RWPE2 (cell line): Measurements from ENCODE around the gene DMBT1.
"Not testable (repeated sequence)": the region's sequence is repeated elsewhere in the genome, so short reads cannot be mapped to it uniquely, and the experiment has no call there.

ENCODE experiments used
- ATAC-seq: fragments of 200-7000 bp; cut with Tn5 transposase; 3 replicates; pipeline ENCODE4 v1.9.1; 2021; ENCODE audit warnings: low read depth
- DNase-seq: peaks from one replicate; pipeline ENCODE4 v3.0.0-alpha.2; 2020; ENCODE audit warnings: low spot score
- H3K27ac ChIP-seq: fragments of 450-650 bp; 2 replicates; pipeline ENCODE4 v1.5.1; 2017; ENCODE audit warnings: mild to moderate bottlenecking; ENCODE audit not compliant: poor library complexity, severe bottlenecking
- H3K27me3 ChIP-seq: fragments of 250-450 bp; sonication (Bioruptor Pico); 2 replicates; pipeline ENCODE4 v1.5.1; 2021; ENCODE audit warnings: mild to moderate bottlenecking, moderate library complexity; ENCODE audit not compliant: insufficient read depth, poor library complexity, severe bottlenecking
- H3K36me3 ChIP-seq: fragments of 250-450 bp; sonication (Bioruptor Pico); 2 replicates; pipeline ENCODE4 v1.5.1; 2020; ENCODE audit warnings: low read depth, mild to moderate bottlenecking, moderate library complexity
- H3K4me1 ChIP-seq: fragments of 250-450 bp; sonication (Bioruptor Pico); 2 replicates; pipeline ENCODE4 v1.5.1; 2021; ENCODE audit warnings: mild to moderate bottlenecking, moderate library complexity; ENCODE audit not compliant: insufficient read depth, poor library complexity, severe bottlenecking
- H3K4me3 ChIP-seq: fragments of 250-450 bp; sonication (Bioruptor Pico); 2 replicates; pipeline ENCODE4 v1.5.1; 2021; ENCODE audit warnings: mild to moderate bottlenecking, moderate library complexity; ENCODE audit not compliant: severe bottlenecking
- H3K9me3 ChIP-seq: fragments of 250-450 bp; sonication (Bioruptor Pico); 2 replicates; pipeline ENCODE4 v1.5.1; 2021; ENCODE audit warnings: mild to moderate bottlenecking, moderate library complexity; ENCODE audit not compliant: severe bottlenecking
- TF ChIP-seq, protein P1 (sequence below): fragments of 450-650 bp; IDR thresholded peaks from one replicate; pipeline ENCODE4 v1.5.1; 2017; ENCODE audit warnings: mild to moderate bottlenecking, moderate library complexity; ENCODE audit not compliant: poor library complexity, severe bottlenecking

Gene DMBT1

DNA sequence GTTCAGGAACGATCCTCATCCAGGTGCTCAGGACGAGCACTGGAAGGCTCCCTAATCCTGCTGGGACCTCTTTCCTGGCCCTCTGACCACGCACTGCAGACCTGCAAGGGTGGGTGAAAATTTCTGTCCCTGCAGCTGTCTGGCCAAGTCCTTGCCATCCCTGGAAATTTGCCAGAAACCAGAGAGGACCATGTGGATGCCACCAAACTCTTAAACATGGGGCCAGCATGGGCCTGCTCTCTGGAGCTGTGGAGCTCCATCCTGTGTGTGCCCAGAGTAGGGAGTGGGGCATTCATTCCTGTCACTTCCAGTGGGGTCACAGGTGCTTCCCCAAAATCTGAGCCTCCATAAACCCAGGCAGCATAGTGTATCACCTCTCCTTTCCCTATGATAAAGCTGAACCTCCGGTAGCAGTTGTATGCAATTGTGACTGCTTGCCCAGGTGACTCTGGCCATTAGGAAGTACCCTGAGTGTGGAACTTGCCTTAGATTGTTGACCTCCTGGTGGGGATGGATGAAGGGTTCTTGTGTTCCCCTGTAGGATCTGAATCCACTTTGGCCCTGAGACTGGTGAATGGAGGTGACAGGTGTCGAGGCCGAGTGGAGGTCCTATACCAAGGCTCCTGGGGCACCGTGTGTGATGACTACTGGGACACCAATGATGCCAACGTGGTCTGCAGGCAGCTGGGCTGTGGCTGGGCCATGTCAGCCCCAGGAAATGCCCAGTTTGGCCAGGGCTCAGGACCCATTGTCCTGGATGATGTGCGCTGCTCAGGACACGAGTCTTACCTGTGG is 57.1 kb downstream of the DMBT1 start:
- H3K4me3 ChIP-seq = no peak overlapping the region
- H3K27ac ChIP-seq = no peak overlapping the region
- no peaks in the 10 kb centered on the region for H3K36me3 ChIP-seq
- H3K9me3 ChIP-seq = no peaks in the 10 kb centered on the region
- TF ChIP-seq, protein P1, sequence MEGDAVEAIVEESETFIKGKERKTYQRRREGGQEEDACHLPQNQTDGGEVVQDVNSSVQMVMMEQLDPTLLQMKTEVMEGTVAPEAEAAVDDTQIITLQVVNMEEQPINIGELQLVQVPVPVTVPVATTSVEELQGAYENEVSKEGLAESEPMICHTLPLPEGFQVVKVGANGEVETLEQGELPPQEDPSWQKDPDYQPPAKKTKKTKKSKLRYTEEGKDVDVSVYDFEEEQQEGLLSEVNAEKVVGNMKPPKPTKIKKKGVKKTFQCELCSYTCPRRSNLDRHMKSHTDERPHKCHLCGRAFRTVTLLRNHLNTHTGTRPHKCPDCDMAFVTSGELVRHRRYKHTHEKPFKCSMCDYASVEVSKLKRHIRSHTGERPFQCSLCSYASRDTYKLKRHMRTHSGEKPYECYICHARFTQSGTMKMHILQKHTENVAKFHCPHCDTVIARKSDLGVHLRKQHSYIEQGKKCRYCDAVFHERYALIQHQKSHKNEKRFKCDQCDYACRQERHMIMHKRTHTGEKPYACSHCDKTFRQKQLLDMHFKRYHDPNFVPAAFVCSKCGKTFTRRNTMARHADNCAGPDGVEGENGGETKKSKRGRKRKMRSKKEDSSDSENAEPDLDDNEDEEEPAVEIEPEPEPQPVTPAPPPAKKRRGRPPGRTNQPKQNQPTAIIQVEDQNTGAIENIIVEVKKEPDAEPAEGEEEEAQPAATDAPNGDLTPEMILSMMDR = no peak
- ATAC-seq (no peak), DNase-seq (no peak)
- H3K4me1 ChIP-seq = no peaks in the 10 kb centered on the region
- no peaks in the 10 kb centered on the region for H3K27me3 ChIP-seq

DNA sequence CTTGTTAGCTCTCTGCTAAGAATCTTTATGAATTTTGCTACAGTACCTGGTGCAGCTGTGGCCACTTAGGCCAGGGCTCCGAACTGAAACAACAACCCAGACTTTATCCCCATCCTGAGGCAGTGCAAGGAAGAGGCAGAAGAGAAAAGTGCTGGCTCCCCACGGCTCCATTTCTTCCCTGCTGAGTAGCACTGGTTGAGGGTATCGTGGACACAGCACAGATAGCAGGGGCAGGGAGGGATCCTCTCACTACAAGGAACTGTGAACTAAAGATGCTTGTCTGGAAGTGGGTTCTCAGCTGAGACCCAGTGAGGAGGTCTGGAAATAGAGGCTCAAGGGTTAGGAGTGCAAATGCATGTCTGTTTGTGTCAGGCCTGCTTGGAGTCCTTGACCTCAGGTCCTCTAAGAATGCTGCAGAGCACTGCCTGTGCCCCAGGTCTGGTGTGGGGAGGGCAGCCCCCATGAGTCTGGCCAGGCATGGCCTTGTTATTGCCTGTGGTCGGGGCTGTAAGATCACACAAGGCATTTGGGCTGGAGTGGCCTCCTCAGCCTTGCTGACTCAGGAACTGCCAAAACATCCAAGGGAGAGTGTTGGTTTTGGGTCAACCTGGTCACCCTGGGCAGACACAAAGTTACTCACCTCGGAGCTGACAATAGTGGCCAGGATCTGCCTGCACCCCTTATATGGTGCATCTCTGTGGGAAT is 58.1 kb downstream of the DMBT1 start:
- DNase-seq = no peak
- no peak overlapping the region for H3K27ac ChIP-seq
- no peaks in the 10 kb centered on the region for H3K36me3 ChIP-seq
- H3K4me1 ChIP-seq = no peaks in the 10 kb centered on the region
- H3K9me3 ChIP-seq = no peaks in the 10 kb centered on the region
- no peaks in the 10 kb centered on the region for H3K27me3 ChIP-seq
- ATAC-seq = no peak
- H3K4me3 ChIP-seq = no peak overlapping the region
- TF ChIP-seq, protein P1 = no peak

DNA sequence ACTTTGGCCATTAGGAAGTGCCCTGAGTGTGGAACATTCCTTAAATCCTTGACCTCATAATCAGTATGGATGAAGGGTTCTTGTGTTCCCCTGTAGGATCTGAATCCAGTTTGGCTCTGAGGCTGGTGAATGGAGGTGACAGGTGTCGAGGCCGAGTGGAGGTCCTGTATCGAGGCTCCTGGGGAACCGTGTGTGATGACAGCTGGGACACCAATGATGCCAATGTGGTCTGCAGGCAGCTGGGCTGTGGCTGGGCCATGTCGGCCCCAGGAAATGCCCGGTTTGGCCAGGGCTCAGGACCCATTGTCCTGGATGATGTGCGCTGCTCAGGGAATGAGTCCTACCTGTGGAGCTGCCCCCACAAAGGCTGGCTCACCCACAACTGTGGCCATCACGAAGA is 60.4 kb downstream of the DMBT1 start:
- not testable (repeated sequence) for H3K4me3 ChIP-seq, ATAC-seq, H3K4me1 ChIP-seq, H3K36me3 ChIP-seq, H3K9me3 ChIP-seq, H3K27me3 ChIP-seq, DNase-seq, H3K27ac ChIP-seq

DNA sequence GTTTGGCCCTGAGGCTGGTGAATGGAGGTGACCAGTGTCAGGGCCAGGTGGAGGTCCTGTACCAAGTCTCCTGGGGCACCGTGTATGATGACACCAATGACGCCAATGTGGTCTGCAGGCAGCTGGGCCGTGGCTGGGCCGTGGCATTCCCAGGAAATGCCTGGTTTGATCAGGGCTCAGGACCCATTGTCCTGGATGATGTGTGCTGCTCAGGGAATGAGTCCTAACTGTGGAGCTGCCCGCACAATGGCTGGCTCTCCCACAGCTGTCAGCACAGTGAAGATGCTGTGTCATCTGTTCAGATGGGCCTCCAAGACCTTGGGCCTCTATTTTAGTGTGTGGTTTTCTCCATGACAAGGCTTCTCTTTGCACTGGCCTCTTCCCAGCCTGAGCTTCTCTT is 64.0 kb downstream of the DMBT1 start:
- no peak overlapping the region for H3K4me3 ChIP-seq
- DNase-seq (no peak), ATAC-seq (no peak)
- no peaks in the 10 kb centered on the region for H3K36me3 ChIP-seq
- no peaks in the 10 kb centered on the region for H3K4me1 ChIP-seq
- TF ChIP-seq, protein P1 = no peak
- no peak overlapping the region for H3K27ac ChIP-seq
- H3K27me3 ChIP-seq = no peaks in the 10 kb centered on the region
- H3K9me3 ChIP-seq = no peaks in the 10 kb centered on the region

DNA sequence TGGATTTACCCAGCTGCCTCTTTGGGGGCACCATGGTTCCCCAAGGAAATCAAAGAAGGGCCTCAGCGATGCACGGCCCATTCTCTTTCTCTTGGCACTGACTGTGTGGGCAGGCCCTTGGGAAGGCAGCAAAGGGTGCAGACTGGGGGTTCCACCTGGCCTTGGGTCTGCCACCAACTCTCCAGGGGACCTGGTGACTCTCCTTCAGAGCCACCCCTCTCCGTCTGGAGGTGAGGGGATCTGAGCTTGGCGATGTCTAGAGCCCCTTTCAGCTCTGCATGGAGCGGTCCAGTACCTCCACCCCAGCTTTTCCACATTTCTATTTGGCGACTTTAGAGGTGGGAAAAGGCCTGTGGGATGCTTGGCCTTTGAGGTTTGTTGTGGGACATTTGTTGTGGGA is 70.0 kb downstream of the DMBT1 start:
- TF ChIP-seq, protein P1 = no peak
- H3K4me1 ChIP-seq = no peaks in the 10 kb centered on the region
- H3K27me3 ChIP-seq = no peaks in the 10 kb centered on the region
- no peaks in the 10 kb centered on the region for H3K36me3 ChIP-seq
- no peak for ATAC-seq
- no peak overlapping the region for H3K27ac ChIP-seq
- no peaks in the 10 kb centered on the region for H3K9me3 ChIP-seq
- H3K4me3 ChIP-seq = no peak overlapping the region
- DNase-seq = no peak
